Liver (tissue), 9 donors: ENCODE results near the gene AXIN1. TPM values are rescaled to one million over a fixed set of nuclear protein-coding genes. Genes with fewer than 3 reads are reported as not detected.

Experiments used
- DNase-seq: peaks from one replicate; pipeline ENCODE4 v3.0.0-alpha.2; 2017; ENCODE audit warnings: low spot score
- H3K27ac ChIP-seq, 2 donors: one replicate each; pipeline ENCODE4 v1.7.0; 2013; ENCODE audit warnings: inconsistent platforms in 2 of 2, low read length in 2 of 2, control low read depth in 1 of 2, low read depth in 1 of 2, mild to moderate bottlenecking in 1 of 2
- H3K27me3 ChIP-seq, 4 donors: one replicate each; pipeline versions ENCODE4 v1.6.1 to v1.7.0; 2013; ENCODE audit warnings: low read length in 3 of 4, inconsistent platforms in 1 of 4, mild to moderate bottlenecking in 1 of 4, moderate library complexity in 1 of 4; ENCODE audit not compliant: control insufficient read depth in 4 of 4, insufficient read depth in 4 of 4
- H3K36me3 ChIP-seq, 4 donors: one replicate each; pipeline versions ENCODE4 v1.6.1 to v1.7.0; 2013; ENCODE audit warnings: low read length in 3 of 4, mild to moderate bottlenecking in 3 of 4, low read depth in 1 of 4, moderate library complexity in 1 of 4; ENCODE audit not compliant: control insufficient read depth in 4 of 4, insufficient read depth in 3 of 4
- H3K4me1 ChIP-seq, 4 donors: one replicate each; pipeline versions ENCODE4 v1.6.1 to v1.7.0; 2013; ENCODE audit warnings: low read length in 3 of 4, mild to moderate bottlenecking in 3 of 4, moderate library complexity in 1 of 4; ENCODE audit not compliant: control insufficient read depth in 4 of 4, insufficient read depth in 4 of 4
- H3K4me3 ChIP-seq, 3 donors: one replicate each; pipeline versions ENCODE4 v1.6.1 to v1.7.0; 2013; ENCODE audit warnings: low read length in 3 of 3, control low read depth in 1 of 3, low read depth in 1 of 3, mild to moderate bottlenecking in 1 of 3
- H3K9ac ChIP-seq, 2 donors: one replicate each; pipeline ENCODE4 v1.7.0; 2013; ENCODE audit warnings: low read length in 2 of 2, mild to moderate bottlenecking in 2 of 2, moderate library complexity in 2 of 2, control low read depth in 1 of 2, low read depth in 1 of 2
- H3K9me3 ChIP-seq, 4 donors: one replicate each; pipeline versions ENCODE4 v1.6.1 to v1.7.0; 2013; ENCODE audit warnings: low read length in 3 of 4; ENCODE audit not compliant: control insufficient read depth in 4 of 4
- CTCF ChIP-seq: fragments of 150-350 bp; IDR thresholded peaks from 2 replicates; pipeline ENCODE4 v1.5.1; 2017; ENCODE audit warnings: improper control_type of control experiment, low read depth, low read length; ENCODE audit not compliant: missing input control
- EGR1 ChIP-seq, 2 donors: IDR thresholded peaks; 2 replicates each; pipeline ENCODE4 v1.6.1; 2016 to 2018; ENCODE audit warnings: antibody characterized with exemption in 2 of 2, low read depth in 2 of 2
- FOXA1 ChIP-seq: IDR thresholded peaks from 2 replicates; pipeline ENCODE4 v1.6.1; 2016; ENCODE audit warnings: antibody characterized with exemption
- FOXA2 ChIP-seq: IDR thresholded peaks from 2 replicates; pipeline ENCODE4 v1.6.1; 2016; ENCODE audit warnings: antibody characterized with exemption
- GABPA ChIP-seq, 2 donors: IDR thresholded peaks in 1 of 2; conservative IDR thresholded peaks in 1 of 2; 2 replicates each; pipeline ENCODE4 v1.6.1; 2016; ENCODE audit warnings: antibody characterized with exemption in 2 of 2, mild to moderate bottlenecking in 1 of 2, moderate library complexity in 1 of 2
- HNF4A ChIP-seq, 2 donors: conservative IDR thresholded peaks; 2 replicates each; pipeline ENCODE4 v1.6.1; 2016; ENCODE audit warnings: antibody characterized with exemption in 2 of 2, mild to moderate bottlenecking in 2 of 2
- JUND ChIP-seq, 2 donors: IDR thresholded peaks; 2 replicates each; pipeline ENCODE4 v1.6.1; 2016; ENCODE audit warnings: antibody characterized with exemption in 2 of 2
- MAX ChIP-seq: IDR thresholded peaks from 2 replicates; pipeline ENCODE4 v1.6.1; 2016; ENCODE audit warnings: antibody characterized with exemption
- NR2F2 ChIP-seq: IDR thresholded peaks from 2 replicates; pipeline ENCODE4 v1.6.1; 2016; ENCODE audit warnings: antibody characterized with exemption
- RAD21 ChIP-seq, 2 donors: IDR thresholded peaks; 2 replicates each; pipeline ENCODE4 v1.6.1; 2016; ENCODE audit warnings: antibody characterized with exemption in 2 of 2, mild to moderate bottlenecking in 2 of 2
- RXRA ChIP-seq, 2 donors: IDR thresholded peaks; 2 replicates each; pipeline ENCODE4 v1.6.1; 2017 to 2018; ENCODE audit warnings: antibody characterized with exemption in 2 of 2, mild to moderate bottlenecking in 1 of 2
- TAF1 ChIP-seq: conservative IDR thresholded peaks from 2 replicates; pipeline ENCODE4 v1.6.1; 2016; ENCODE audit warnings: antibody characterized with exemption, mild to moderate bottlenecking
- YY1 ChIP-seq: IDR thresholded peaks from 2 replicates; pipeline ENCODE4 v1.6.1; 2016; ENCODE audit warnings: antibody characterized with exemption, mild to moderate bottlenecking
- ZBTB33 ChIP-seq: IDR thresholded peaks from 2 replicates; pipeline ENCODE4 v1.6.1; 2016; ENCODE audit warnings: antibody characterized with exemption
- WGBS: extraction: QIAGEN DNeasy Blood & Tissue Kit; methylation state at CpG from one replicate; pipeline ENCODE4 v1.1.7; 2013; 5-methylcytosine and 5-hydroxymethylcytosine counted together
- polyA plus RNA-seq, 2 donors: library from polyadenylated mRNA; stranded (reverse) in 1 of 2; unstranded in 1 of 2; fragments of 200-250 nt in 1 of 2; fragments of >200 nt in 1 of 2; fragmentation: Nextera tagmentation in 1 of 2; extraction: Ambion mirVana in 1 of 2; gene quantifications; one replicate each; pipeline versions ENCODE4 v1.2.1 to v1.2.3, GENCODE V29; 2013 to 2015
- total RNA-seq, 2 donors: library from RNA; depleted of rRNA; stranded (reverse); fragments of >200 nt; gene quantifications; one replicate each; pipeline ENCODE4 v1.2.3, GENCODE V29; 2014
- TF ChIP-seq, protein P1 (sequence below): IDR thresholded peaks from 2 replicates; pipeline ENCODE4 v1.6.1; 2016; ENCODE audit warnings: antibody characterized with exemption
- TF ChIP-seq, protein P2 (sequence below): IDR thresholded peaks from 2 replicates; pipeline ENCODE4 v1.6.1; 2016; ENCODE audit warnings: antibody characterized with exemption, mild to moderate bottlenecking
- donor health status: healthy.
- donor health status: healthy.
- donor health status: healthy.
- donor health status: healthy.
- donor health status: healthy.

Gene AXIN1
- total and polyA plus RNA-seq, 4 donors = 2.0 to 10.3 (median 7.9) TPM

DNA sequence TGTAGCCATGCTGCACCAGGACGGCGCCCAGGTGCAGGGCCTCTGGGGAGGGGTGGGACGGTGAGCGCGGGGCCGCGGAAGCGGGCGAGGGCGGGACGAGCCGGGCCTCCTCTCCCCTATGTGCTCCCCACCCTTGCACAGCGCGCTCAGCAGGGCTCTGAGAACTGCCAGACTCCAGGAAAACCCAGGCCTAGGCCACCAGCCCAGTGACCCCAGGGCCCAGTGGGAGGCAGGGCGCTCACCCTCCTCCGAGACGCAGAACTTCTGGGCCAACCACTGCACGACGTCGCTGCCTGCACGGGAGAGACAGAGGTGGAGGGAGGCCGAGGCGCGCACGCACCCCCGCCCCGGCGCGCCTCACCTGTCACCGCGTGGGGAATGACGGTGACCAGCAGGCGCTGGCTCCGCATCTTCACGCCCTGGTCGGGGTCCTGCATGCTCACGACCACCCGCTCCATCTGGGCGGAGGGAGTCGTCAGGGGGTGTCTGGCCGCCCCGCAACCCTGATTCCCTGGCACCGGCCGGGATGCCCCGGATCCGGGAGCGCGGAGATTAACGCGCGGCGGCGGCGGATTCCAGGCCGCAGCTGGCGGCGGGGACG, 77.4 kb downstream of the AXIN1 start:
- no peak for TF ChIP-seq ZBTB33
- no peak for TF ChIP-seq CTCF
- TF ChIP-seq MAX = no peak
- TF ChIP-seq FOXA2 = no peak
- no peak for TF ChIP-seq HNF4A (conservative IDR thresholded peaks at IDR 0.05)
- no peak for TF ChIP-seq JUND (IDR thresholded peaks at IDR 0.05)
- TF ChIP-seq EGR1 (IDR thresholded peaks at IDR 0.05; ENCODE audit: low read depth in 2 of 2) = no peak
- no peak for TF ChIP-seq TAF1
- TF ChIP-seq, protein P1, sequence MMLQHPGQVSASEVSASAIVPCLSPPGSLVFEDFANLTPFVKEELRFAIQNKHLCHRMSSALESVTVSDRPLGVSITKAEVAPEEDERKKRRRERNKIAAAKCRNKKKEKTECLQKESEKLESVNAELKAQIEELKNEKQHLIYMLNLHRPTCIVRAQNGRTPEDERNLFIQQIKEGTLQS = no peak
- 4% methylated on average over 58 of the region's 58 CpGs for WGBS
- peaks cover 0 to 4% (median 3%) of the 10 kb centered on the region in 4 donors for H3K27me3 ChIP-seq
- H3K9ac ChIP-seq = no peak overlapping the region
- H3K9me3 ChIP-seq = no peaks in the 10 kb centered on the region
- no peak for DNase-seq
- no peak overlapping the region for H3K27ac ChIP-seq
- peaks cover 0 to 1% (median 0%) of the 10 kb centered on the region in 4 donors for H3K36me3 ChIP-seq
- peaks cover 0 to 5% (median 1%) of the 10 kb centered on the region in 4 donors for H3K4me1 ChIP-seq
- peak overlapping the region in 1 of 3 donors; percentile 25 for H3K4me3 ChIP-seq

DNA sequence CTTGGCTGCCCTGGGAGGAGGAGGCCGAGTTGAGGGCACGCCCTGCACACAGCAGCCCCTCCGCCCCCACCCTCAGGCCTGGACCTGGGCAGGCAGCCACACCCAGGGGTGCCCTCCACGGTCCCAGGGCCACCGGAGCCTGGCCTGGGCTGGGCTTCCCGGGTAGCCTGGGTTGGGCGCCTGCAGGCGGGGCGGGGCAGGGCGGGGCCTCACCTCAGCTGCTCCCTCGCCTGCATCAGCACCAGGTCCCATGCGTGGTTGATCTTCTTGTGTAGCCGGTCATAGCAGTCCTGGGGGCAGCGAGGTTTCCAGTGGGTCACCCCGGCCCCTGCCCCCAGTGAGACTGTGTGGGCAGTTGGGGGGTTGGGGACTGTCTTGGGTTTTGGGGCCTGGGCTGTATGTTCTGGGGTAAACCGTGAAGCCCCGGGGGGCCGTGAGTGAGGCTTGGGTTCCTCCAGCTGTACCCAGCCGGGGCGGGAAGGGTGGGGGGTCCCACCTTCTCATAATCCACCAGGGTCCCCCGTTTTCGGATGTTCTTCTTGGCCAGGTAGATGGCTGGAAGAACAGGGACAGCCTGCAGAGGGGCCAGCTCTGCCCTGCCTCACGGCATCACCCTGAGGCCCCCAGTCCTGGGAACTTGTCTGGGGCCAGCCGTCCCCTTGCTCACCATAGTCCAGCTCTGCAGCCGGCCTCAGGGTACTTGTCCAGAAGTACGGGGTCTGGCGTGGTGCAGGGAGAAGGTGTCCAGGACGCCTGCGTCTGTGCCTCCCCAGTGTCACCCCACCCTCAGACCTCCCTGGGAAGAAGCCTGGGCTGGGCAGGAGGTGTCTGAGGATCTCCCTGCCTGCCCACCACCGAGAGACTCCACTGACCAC, 78.7 kb downstream of the AXIN1 start:
- DNase-seq = no peak
- H3K27me3 ChIP-seq = peaks cover 0 to 4% (median 3%) of the 10 kb centered on the region in 4 donors
- H3K4me1 ChIP-seq = peaks cover 0 to 5% (median 0%) of the 10 kb centered on the region in 4 donors
- H3K27ac ChIP-seq = no peak overlapping the region
- H3K9ac ChIP-seq = no peak overlapping the region
- no peaks in the 10 kb centered on the region for H3K9me3 ChIP-seq
- no peak overlapping the region for H3K4me3 ChIP-seq
- 74% methylated on average over 30 of the region's 30 CpGs for WGBS
- H3K36me3 ChIP-seq = peaks cover 0 to 1% (median 0%) of the 10 kb centered on the region in 4 donors
- TF ChIP-seq, protein P2, sequence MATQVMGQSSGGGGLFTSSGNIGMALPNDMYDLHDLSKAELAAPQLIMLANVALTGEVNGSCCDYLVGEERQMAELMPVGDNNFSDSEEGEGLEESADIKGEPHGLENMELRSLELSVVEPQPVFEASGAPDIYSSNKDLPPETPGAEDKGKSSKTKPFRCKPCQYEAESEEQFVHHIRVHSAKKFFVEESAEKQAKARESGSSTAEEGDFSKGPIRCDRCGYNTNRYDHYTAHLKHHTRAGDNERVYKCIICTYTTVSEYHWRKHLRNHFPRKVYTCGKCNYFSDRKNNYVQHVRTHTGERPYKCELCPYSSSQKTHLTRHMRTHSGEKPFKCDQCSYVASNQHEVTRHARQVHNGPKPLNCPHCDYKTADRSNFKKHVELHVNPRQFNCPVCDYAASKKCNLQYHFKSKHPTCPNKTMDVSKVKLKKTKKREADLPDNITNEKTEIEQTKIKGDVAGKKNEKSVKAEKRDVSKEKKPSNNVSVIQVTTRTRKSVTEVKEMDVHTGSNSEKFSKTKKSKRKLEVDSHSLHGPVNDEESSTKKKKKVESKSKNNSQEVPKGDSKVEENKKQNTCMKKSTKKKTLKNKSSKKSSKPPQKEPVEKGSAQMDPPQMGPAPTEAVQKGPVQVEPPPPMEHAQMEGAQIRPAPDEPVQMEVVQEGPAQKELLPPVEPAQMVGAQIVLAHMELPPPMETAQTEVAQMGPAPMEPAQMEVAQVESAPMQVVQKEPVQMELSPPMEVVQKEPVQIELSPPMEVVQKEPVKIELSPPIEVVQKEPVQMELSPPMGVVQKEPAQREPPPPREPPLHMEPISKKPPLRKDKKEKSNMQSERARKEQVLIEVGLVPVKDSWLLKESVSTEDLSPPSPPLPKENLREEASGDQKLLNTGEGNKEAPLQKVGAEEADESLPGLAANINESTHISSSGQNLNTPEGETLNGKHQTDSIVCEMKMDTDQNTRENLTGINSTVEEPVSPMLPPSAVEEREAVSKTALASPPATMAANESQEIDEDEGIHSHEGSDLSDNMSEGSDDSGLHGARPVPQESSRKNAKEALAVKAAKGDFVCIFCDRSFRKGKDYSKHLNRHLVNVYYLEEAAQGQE = no peak
- TF ChIP-seq TAF1 = no peak
- TF ChIP-seq GABPA (IDR thresholded peaks at IDR 0.05 in 1 of 2, conservative IDR thresholded peaks at IDR 0.05 in 1 of 2) = no peak
- TF ChIP-seq RXRA (IDR thresholded peaks at IDR 0.05) = no peak
- no peak for TF ChIP-seq YY1
- no peak for TF ChIP-seq FOXA1
- no peak for TF ChIP-seq HNF4A (conservative IDR thresholded peaks at IDR 0.05)
- TF ChIP-seq RAD21 (IDR thresholded peaks at IDR 0.05) = no peak
- no peak for TF ChIP-seq JUND (IDR thresholded peaks at IDR 0.05)
- TF ChIP-seq, protein P1 = no peak
- TF ChIP-seq NR2F2 = no peak
- TF ChIP-seq EGR1 (IDR thresholded peaks at IDR 0.05; ENCODE audit: low read depth in 2 of 2) = no peak
- no peak for TF ChIP-seq ZBTB33
- TF ChIP-seq FOXA2 = no peak
